NCI-H2029 (cell line): ENCODE data around the gene MAN1C1.

Experiments
- DNase-seq: peaks from one replicate; lab custom pipeline; 2025; lab: John Stamatoyannopoulos, UW

Gene MAN1C1

DNA sequence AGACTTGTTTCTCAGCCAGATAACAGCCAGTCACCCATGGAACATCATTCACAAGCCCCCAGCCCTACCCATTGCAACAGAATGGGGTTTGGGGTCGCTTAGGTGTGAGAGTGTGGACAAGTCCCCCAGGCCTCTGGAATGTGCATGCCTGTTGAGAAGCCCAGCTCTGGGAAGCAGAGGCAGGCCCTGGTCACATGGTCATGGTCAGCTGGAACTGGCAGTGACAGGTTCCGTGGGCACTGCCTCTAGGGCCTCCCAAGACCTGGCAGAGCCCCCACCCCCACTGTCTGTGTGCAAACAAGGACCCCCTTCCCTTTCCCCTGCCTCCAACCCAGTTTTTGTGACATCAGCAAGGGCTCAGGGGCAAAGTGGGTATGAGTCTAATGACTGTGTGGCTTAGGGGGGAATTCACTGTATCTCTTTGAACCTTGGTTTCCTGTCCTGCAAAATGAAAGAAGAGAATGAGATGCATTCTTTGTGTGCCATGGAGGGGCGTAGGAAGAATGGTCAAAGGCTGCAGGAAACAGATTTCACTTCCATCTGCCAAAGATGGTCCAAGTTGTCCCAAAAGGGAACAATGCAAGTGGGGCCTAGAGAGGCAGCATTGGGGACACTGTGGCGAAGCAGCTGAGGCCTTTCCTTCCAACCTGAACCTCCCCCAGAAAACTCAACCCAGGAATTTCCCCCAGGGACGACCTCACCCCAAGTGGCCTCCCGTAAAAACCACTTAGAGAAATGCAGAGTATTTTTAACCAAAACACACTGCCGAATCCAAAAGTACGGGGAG is 148.7 kb downstream of the MAN1C1 start:
- no peak for DNase-seq

DNA sequence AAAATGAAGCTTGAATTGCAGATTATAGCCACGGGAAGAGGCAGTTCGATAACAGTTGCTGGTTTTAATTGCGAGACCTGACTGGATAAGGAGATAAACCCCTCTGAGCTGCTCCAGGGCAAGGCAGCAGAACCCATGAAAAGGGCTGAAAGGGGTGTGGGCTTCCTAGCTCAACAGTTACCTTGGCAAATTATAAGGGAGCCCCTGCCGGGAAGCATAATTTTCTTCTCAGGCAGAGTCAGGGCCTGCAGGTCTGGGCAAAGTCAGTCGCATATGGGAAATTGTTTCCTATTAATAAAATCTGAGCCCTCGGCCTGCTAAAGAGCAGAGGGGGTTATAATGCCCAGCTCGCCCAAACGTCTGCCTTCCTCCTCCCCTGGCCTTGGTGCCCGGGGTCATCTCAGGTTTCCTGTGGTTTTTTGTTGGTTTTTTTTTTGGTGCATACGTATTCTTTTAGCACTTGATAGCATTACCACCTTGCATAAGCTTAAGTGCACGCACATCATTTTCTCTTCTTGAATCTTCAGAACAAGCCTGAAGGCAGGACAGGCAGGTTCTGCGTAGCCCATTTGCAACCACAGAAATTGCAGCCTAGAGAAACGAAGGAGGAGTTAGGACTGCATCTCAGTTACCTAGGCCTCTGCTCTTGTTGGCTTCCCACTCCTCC is 149.5 kb downstream of the MAN1C1 start:
- DNase-seq = no peak

DNA sequence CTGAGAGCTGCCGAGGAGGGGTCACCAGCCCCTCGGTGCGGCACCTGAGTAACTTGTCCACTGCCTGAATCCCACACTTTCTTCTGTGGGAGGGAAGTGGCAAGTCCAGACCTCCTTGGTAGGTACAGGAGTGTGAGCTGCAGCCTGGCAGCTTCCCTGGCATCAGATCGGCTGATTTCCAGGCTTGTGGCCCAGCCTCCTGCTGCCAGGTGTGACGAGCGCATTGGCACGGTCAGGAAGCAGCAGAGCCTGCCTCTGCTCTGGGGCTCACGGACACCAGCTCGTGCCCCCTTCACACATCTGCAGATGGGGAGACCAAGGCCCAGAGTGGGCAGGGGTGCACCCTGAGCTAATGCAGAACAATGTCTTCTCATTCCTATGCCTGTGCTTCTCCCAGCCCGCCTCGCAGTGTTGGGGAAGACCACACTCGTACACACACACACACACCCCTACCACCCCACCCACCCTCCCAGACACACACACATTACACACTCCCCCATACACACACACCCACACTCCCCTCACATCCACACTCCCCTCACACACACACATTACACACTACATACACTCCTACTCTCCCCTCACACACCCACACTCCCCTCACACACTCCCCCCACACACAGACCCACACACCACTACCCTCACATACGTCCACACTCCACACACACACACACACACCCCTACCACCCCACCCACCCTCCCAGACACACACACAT is 150.3 kb downstream of the MAN1C1 start:
- no peak for DNase-seq

DNA sequence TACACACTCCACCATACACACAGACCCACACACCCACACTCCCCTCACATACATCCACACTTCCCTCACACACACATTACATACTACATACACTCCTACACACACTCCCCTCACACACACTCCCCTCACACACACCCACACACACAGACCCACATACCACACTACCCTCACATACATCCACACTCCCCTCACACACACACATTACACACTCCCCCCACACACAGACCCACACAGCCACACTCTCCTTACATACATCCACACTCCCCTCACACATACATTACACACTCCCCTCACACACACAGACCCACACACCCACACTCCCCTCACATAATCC is 150.8 kb downstream of the MAN1C1 start:
- no peak for DNase-seq

DNA sequence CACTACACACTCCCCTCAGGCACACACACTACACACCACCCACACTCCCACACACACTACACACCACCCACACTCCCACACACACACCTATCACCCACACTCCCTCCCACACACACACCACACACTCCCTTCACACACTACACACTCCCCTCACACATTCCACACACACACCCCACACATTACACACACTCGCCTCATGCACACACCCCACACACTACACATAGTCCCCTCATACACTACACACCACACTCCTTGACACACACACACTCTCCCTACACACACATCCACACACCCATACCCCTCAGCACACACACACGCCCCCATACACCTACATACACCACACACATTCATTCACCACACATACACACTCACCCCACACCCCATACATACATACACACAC is 152.4 kb downstream of the MAN1C1 start:
- DNase-seq = no peak

DNA sequence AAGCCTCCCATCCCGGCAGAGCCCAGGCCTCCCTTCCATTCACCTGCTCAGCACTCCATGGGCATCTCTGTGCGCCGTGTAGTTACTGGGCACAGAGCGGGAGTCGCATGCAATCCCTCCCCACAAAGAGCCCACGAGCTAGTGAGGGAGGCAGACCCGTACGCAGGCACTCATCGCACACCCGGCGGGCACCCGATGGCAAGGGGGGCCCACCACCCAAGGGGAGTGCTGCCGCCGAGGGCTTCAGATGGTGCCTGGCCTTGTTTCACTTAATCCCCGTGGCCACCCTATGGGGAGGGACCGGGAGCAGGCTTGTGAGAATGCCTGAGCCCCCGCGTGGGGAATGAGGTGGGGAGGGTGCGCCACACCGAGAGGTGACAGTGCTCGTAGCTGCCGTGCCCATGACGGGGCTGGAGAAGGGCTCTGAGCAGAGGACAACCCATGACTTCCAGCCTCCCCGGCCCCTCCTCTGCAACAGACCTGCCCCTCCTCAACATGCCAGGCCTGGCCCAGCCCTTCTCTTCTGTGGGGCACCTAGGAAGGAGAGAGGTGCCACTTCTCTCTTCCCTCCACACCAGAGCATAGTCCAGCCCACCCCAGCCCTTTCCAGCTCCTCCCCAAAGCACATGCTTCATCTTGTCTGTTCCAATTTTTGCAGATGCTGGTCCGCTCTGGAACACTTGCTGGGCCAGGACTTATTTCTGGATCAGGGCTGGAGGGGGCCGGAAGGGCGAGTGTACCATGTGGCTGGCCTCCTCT is 153.2 kb downstream of the MAN1C1 start:
- DNase-seq = no peak

DNA sequence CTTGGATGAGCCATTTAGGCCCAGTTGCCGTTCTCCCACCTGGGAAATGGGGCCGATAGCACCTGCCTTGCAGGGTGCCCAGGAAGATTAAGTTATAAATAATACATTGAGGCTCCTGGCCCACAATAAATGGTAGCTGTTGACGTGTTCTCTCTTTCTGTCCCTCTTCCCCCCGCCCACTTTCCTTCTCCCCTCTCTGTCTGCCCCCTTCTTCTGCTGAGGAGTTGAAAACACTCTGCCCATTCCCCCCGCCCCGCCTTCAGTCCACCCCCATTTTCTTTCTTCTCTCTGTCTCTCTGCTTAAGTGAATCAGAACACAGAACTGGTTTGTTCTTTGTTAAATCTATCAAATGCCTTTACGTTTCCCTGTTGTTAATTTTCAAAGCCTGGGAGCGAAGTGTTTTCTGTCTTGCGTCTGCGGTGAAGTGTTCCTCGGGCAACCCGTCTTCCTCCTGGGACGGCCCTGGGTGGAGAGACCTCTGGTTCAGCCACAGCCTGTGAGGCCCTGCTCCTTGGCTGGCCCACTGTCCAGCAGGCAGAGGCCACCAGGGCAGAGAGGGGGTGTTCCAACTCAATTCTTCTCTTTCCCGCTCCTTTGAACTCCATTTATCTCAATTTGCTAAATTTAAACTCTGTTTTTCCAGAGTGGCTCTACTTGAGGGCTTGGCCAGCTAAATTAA is 154.1 kb downstream of the MAN1C1 start:
- no peak for DNase-seq

DNA sequence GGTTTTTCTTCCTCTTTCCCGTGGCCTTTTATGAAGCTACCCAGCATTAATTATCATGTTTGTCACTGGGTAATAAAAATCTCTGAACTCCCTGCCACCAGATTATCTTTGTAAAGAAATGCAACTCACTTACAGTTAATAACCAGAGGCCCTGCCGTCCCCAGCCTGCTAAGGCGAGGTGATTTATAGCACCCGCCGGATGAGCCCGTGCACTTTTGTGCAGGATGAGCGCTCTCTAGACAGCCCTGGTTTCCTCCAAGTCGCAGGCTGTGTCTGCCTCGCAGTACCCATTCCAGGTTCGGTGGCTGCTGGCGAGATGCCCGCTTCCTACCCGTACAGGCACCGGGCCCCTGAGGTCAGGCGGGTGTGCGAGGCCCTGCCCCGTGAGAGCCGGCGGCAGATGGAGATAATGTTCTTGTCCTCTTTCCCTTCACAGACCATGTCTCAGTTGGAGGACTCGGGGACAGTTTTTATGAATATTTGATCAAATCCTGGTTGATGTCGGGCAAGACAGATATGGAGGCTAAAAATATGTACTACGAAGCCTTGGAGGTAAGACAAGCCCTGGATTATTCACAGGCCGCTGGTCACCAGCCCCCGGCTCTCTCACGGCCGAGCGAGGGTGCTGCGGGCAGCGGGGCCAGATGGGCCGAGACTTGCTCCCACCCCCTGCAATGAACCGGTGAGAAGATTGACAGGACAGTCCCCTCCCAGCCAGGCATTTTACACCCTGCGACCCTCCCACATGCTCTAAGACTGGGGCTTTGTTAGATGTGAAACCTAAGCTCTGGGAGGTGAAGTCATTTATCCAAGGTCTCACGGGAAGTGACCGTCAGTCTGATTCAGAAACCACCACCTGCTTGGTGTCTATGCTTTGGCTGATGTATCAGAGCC is 154.9 kb downstream of the MAN1C1 start:
- DNase-seq = no peak

DNA sequence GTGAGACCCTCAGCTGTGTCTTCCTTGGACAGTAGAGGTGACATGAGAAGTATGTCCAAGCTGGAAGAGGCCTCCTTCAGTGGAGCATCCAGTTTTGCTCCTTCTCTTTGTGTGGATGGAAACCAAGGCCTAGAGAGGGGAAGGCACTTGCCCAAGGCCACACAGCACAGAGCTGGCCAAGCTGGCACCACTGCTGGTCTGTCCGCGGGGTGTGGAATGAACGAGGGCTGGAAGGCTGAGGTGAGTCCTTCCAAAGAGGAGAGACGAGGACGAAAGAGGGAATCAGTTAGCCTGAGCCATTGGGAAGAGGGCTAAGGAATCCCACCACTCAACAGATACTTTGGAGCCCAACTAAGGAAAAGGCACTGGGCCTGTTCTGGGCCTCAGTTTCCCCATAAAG is 155.6 kb downstream of the MAN1C1 start:
- no peak for DNase-seq

DNA sequence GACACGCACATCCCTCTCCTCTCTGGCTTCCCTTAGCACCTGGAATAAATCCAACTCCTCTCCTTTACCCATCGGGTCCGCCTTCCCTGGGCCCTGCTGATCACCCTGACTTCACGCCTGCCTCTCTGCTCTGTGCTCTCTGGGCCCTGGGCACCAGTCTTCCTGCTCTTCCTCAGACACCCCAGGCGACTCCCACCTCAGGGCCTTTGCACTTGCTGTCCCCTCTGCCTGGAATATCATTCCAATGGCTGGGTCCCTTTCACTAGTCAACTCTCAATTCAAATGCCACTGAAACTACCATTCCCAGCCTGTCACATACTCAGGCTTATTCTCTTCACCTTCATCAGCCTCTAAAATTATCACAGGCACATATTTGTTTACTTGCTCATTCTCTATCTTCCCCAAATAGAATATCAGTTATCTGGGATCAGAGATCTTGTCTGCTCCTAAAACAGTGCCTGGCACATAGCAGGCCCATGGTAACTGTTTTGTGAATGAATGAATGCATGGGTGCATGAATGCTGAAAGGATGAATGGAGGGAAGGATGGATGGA is 156.2 kb downstream of the MAN1C1 start:
- no peak for DNase-seq

DNA sequence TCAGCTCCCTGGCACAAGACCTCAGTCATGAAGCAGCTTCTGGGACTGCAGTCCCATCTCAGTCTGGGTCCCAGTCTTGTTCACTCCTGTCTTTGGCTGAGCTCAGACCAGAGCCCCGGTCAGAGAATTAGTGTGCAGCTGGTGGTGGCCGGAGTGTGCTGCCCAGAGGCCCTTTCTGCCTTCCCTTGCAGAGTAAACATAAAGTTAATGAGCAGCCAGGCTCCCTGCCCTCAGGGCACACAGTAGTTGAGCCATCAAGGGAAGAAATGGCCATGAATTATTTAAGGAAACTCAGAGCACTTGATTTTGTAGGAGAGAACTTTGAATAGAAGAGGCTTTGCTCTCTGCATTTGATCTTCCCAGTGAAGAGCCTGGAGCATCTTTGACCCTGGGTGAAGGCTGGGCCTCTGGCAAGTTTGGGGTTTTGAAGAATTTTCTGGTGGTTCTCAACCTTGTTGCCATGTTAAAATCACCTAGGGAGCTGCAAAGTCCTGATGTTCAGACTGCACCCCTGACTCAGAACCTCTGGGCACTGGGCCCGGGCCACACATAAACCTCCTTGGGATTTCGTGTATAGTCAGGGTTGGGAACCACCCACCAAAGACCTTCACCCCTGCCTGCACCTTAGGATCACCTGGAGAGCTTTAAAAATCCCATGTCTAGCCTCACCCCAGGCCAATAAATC is 157.0 kb downstream of the MAN1C1 start:
- DNase-seq = no peak

DNA sequence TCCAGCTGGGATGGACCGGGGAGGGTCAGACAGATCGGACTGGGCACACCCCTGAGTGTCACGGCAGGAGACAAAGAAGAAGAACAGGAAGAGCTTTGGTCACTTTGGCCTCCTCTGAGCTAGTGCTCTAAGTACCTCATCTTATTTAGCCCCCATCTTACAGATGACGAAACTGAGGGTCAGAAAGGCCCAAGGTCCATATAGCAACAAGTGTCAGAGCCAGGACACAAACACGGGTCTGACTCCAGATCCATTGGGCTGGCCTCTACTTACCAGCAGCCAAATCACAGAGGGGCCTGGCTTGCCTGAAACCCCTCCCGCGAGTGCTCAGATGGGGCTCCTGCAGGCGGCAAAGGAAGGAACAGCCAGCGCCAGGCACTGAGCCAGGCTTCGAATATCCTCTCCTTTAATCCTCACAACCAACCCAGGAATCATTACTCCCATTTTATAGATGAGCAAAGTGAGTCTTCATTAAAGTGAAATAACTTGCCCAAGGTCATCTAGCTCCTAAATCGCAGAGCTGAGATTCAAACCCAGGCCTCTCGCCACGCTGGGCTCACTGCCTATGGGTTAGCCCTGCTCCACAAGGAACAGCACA is 157.7 kb downstream of the MAN1C1 start:
- no peak for DNase-seq

DNA sequence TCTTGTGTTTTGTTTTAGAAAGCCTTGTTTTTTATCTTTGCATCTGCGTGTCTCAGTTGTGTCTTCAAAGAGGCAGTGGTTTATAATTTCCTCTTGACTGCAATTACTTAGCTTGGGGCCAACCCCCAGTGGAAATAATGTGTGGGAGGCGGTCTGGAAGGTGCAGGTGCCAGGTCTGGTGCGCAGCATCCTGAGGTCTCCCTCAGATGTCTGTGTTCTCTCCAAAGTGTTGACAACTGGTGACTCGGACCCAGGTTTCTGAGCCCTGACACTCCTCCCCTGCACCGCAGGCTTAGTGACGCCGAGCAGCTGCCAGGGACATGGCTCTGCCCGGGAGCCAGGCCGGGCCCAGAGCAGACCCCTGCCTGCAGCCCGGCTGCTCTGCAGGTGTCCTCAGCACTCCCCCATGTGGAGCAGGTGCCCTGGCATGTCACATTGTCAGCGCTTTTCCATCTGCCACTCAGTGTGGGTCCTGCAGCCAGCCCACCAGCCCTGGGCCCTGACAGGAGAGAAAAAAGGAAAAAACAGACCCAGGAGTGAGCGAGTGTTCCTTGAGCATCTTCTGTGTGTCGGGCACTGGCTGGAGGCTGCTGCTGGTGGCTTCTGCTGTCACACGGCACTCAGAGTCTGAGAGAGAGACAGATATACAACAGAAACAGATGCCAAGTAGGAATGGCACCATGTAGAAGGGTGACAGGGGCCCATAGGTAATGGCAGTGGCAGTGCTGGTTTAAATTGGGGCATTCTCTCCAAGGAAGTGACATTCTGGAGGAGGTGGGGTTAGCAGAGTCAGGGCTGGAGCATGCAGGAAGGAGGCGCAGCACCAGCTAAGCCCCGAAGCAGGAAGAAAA is 158.6 kb downstream of the MAN1C1 start:
- DNase-seq = no peak

DNA sequence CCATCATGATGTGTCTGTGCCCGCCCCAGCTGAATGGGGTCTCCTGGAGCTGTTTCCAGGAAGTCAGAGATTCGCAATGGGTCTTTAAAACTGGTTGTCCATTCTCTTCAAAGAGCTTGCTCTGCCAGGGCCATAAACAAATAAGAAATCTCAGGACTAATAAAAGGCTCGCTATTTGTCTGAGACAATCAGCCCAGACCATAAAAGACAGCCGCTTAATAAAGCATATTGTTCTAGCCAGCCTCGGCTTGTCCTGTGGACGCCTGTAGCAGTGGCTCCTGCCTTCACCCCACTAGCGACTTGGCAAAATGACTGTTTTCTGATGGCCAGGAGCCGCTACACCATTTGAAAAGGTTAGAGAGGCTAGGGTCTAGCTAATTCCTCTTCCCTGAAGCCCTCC is 162.8 kb downstream of the MAN1C1 start:
- no peak for DNase-seq

DNA sequence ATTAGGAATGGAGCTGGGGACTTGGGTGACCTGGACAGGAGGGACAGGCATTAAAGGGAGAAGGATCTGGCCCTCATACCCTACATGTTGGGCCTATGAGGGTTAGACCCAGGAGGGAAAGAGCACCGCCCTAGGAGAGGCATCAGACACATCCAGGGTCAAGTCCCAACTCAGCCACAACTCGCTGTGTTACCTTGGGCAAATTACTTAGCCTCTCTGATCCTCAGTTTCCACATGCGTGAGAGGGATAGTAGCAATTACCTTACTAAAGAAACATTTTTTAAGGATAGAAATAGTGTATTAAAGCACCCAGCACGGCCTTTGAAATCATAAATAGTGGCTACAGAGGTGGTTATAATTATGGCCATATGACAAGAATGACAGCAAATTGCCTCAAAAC is 163.3 kb downstream of the MAN1C1 start:
- DNase-seq = no peak

DNA sequence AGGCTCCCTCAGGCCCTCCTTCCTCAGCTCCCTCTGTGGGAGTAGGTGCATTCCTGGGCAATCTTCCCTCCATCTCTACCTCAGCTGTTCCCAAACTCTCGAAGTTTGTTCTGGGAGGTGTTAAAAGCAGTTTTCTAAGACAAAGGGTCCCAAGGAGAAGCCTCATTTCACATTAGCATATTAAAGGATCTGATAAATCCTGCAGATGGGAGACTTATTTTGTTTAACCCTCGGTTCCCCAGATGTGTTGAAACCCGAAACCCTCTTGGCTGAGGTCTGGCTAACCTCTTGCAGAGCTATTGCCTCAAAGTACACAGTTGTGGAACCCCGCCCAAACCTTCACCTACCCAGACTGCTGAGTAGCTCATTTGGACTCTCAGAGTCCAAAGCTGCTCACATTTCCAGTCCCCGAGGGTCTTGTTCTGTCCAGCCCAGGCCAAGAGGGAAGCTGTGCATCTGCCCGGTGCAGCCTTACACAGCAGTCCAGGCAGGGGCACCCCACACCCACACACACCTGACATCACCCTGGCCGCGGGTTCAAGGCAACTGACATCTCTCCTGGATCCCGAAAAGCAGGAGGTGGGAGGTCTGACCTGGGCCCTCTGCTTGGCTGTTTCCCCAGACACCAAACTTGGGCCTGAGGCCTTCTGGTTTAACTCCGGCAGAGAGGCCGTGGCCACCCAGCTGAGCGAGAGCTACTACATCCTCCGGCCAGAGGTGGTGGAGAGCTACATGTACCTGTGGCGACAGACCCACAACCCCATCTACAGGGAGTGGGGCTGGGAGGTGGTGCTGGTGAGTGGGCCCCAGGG is 163.9 kb downstream of the MAN1C1 start:
- peak; percentile 38 for DNase-seq

DNA sequence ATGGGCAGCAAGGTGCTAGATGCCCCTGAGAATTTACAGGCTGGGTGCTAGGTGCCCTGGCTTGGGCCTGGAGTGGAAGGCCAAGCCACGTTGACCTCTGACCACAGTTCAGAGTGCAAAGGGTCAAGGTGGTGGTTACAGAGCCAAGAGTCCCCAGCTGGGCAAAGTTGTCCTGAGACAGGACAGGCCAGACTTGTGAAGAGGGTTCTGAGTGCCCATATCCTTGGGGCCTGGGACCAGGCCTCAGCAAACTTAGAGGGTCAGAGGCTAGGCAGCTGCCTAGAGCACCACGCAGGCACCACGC is 164.5 kb downstream of the MAN1C1 start:
- DNase-seq = no peak

DNA sequence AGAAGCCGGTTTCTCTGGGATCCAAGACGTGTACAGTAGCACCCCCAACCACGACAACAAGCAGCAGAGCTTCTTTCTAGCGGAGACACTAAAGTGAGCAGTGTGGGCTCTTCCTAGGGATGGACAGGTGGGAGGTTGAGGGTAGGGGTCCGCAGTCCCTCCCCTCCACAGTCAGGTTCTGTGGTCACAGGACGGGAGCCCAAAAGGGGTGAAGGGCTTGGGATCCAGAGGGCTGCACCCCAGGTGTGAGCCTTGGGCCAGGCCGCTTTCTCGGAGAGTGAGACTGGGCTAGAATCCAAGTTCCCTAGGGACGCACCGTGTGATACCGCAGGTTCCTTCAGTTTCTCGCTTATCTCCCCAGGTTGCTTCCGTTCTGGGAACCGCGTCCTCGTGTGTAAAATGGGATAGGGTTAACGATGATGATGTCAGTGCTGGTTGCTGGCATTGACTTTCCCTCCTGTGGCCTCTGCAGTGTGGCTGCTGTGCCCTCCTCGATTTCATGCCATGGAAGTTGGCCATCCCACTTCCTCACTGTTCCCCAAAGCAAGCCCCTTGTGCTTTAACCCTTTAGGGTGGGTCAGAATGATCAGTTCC is 166.1 kb downstream of the MAN1C1 start:
- DNase-seq = no peak
